ENCODE measurements around the gene PLXND1.

Gene PLXND1

GRCh38 chr3:129622933-129623332, 16.5 kb upstream of the PLXND1 start:
- peaks cover 12% of the 10 kb centered on the region for H3K4me1 Mint-ChIP-seq
- no peak overlapping the region for H3K27ac Mint-ChIP-seq
- no peaks in the 10 kb centered on the region for H3K36me3 Mint-ChIP-seq (ENCODE audit: low read depth)
- no peak overlapping the region for H3K4me3 Mint-ChIP-seq
- H3K27me3 Mint-ChIP-seq = peaks cover 5% of the 10 kb centered on the region
- no peak for DNase-seq
- ATAC-seq = no peak
- no peaks in the 10 kb centered on the region for H3K9me3 Mint-ChIP-seq

- ATAC-seq (no peak), DNase-seq (no peak)
- Mint-ChIP-seq H3K4me1 (peaks cover 7% of the 10 kb centered on the region), H3K27ac (no peak overlapping the region), H3K4me3 (no peak overlapping the region), H3K27me3 (peaks cover 5% of the 10 kb centered on the region), H3K9me3 (no peaks in the 10 kb centered on the region), H3K36me3 (ENCODE audit: low read depth) (no peaks in the 10 kb centered on the region)
Measured at GRCh38 chr3:129622226-129622874, 15.9 kb upstream of the PLXND1 start.

GRCh38 chr3:129621626-129622225, 15.2 kb upstream of the PLXND1 start:
- H3K27me3 Mint-ChIP-seq = peaks cover 5% of the 10 kb centered on the region
- no peaks in the 10 kb centered on the region for H3K9me3 Mint-ChIP-seq
- H3K27ac Mint-ChIP-seq = no peak overlapping the region
- no peak for ATAC-seq
- H3K4me3 Mint-ChIP-seq = no peak overlapping the region
- H3K4me1 Mint-ChIP-seq = peaks cover 7% of the 10 kb centered on the region
- H3K36me3 Mint-ChIP-seq (ENCODE audit: low read depth) = no peaks in the 10 kb centered on the region
- DNase-seq = no peak

- no peaks in the 10 kb centered on the region for H3K9me3 Mint-ChIP-seq
- no peak for ATAC-seq
- H3K4me1 Mint-ChIP-seq = peaks cover 5% of the 10 kb centered on the region
- no peak overlapping the region for H3K4me3 Mint-ChIP-seq
- no peak for DNase-seq
- no peak overlapping the region for H3K27ac Mint-ChIP-seq
- H3K36me3 Mint-ChIP-seq (ENCODE audit: low read depth) = no peaks in the 10 kb centered on the region
- peaks cover 5% of the 10 kb centered on the region for H3K27me3 Mint-ChIP-seq
Measured at GRCh38 chr3:129620828-129621559, 14.5 kb upstream of the PLXND1 start.

- no peak for DNase-seq
- no peaks in the 10 kb centered on the region for H3K9me3 Mint-ChIP-seq
- ATAC-seq = no peak
- H3K27ac Mint-ChIP-seq = no peak overlapping the region
- H3K36me3 Mint-ChIP-seq (ENCODE audit: low read depth) = no peaks in the 10 kb centered on the region
- H3K4me3 Mint-ChIP-seq = no peak overlapping the region
- no peaks in the 10 kb centered on the region for H3K4me1 Mint-ChIP-seq
- peaks cover 5% of the 10 kb centered on the region for H3K27me3 Mint-ChIP-seq
Measured at GRCh38 chr3:129619726-129620162, 13.3 kb upstream of the PLXND1 start.

- Mint-ChIP-seq H3K4me1 (no peaks in the 10 kb centered on the region), H3K27ac (no peak overlapping the region), H3K36me3 (ENCODE audit: low read depth) (no peaks in the 10 kb centered on the region), H3K4me3 (no peak overlapping the region), H3K27me3 (peaks cover 5% of the 10 kb centered on the region), H3K9me3 (no peaks in the 10 kb centered on the region)
- DNase-seq (no peak), ATAC-seq (no peak)
Measured at GRCh38 chr3:129618901-129619671, 12.6 kb upstream of the PLXND1 start.

- Mint-ChIP-seq H3K27me3 (peaks cover 5% of the 10 kb centered on the region), H3K9me3 (no peaks in the 10 kb centered on the region), H3K4me1 (no peaks in the 10 kb centered on the region), H3K36me3 (ENCODE audit: low read depth) (no peaks in the 10 kb centered on the region), H3K4me3 (no peak overlapping the region), H3K27ac (no peak overlapping the region)
- DNase-seq (no peak), ATAC-seq (no peak)
Measured at GRCh38 chr3:129618186-129618820, 11.8 kb upstream of the PLXND1 start.

GRCh38 chr3:129617381-129618185, 11.1 kb upstream of the PLXND1 start:
- peaks cover 5% of the 10 kb centered on the region for H3K27me3 Mint-ChIP-seq
- DNase-seq (no peak), ATAC-seq (no peak)
- no peak overlapping the region for H3K4me3 Mint-ChIP-seq
- no peaks in the 10 kb centered on the region for H3K9me3 Mint-ChIP-seq
- no peaks in the 10 kb centered on the region for H3K36me3 Mint-ChIP-seq (ENCODE audit: low read depth)
- no peak overlapping the region for H3K27ac Mint-ChIP-seq
- H3K4me1 Mint-ChIP-seq = no peaks in the 10 kb centered on the region

- ATAC-seq (no peak), DNase-seq (no peak)
- Mint-ChIP-seq H3K4me1 (no peaks in the 10 kb centered on the region), H3K36me3 (ENCODE audit: low read depth) (no peaks in the 10 kb centered on the region), H3K4me3 (no peak overlapping the region), H3K9me3 (no peaks in the 10 kb centered on the region), H3K27ac (no peak overlapping the region), H3K27me3 (peaks cover 5% of the 10 kb centered on the region)
Measured at GRCh38 chr3:129616713-129617112, 10.2 kb upstream of the PLXND1 start.

- DNase-seq (no peak), ATAC-seq (no peak)
- H3K27ac Mint-ChIP-seq = no peak overlapping the region
- H3K4me1 Mint-ChIP-seq = no peaks in the 10 kb centered on the region
- H3K27me3 Mint-ChIP-seq = peaks cover 5% of the 10 kb centered on the region
- no peaks in the 10 kb centered on the region for H3K9me3 Mint-ChIP-seq
- H3K36me3 Mint-ChIP-seq (ENCODE audit: low read depth) = no peaks in the 10 kb centered on the region
- no peak overlapping the region for H3K4me3 Mint-ChIP-seq
Measured at GRCh38 chr3:129616291-129616690, 9.8 kb upstream of the PLXND1 start.

GRCh38 chr3:129615751-129616281, 9.3 kb upstream of the PLXND1 start:
- Mint-ChIP-seq H3K27ac (no peak overlapping the region), H3K9me3 (no peaks in the 10 kb centered on the region), H3K4me3 (no peak overlapping the region), H3K4me1 (no peaks in the 10 kb centered on the region), H3K27me3 (peaks cover 5% of the 10 kb centered on the region), H3K36me3 (ENCODE audit: low read depth) (no peaks in the 10 kb centered on the region)
- DNase-seq (no peak), ATAC-seq (no peak)

- no peaks in the 10 kb centered on the region for H3K36me3 Mint-ChIP-seq (ENCODE audit: low read depth)
- H3K4me1 Mint-ChIP-seq = no peaks in the 10 kb centered on the region
- no peak for DNase-seq
- H3K9me3 Mint-ChIP-seq = no peaks in the 10 kb centered on the region
- no peak overlapping the region for H3K27ac Mint-ChIP-seq
- H3K27me3 Mint-ChIP-seq = peaks cover 5% of the 10 kb centered on the region
- no peak for ATAC-seq
- H3K4me3 Mint-ChIP-seq = no peak overlapping the region
Measured at GRCh38 chr3:129614927-129615363, 8.5 kb upstream of the PLXND1 start.

- no peak overlapping the region for H3K27ac Mint-ChIP-seq
- ATAC-seq (no peak), DNase-seq (no peak)
- H3K36me3 Mint-ChIP-seq (ENCODE audit: low read depth) = no peaks in the 10 kb centered on the region
- no peaks in the 10 kb centered on the region for H3K9me3 Mint-ChIP-seq
- H3K4me1 Mint-ChIP-seq = no peaks in the 10 kb centered on the region
- peaks cover 7% of the 10 kb centered on the region for H3K27me3 Mint-ChIP-seq
- no peak overlapping the region for H3K4me3 Mint-ChIP-seq
Measured at GRCh38 chr3:129614435-129614834, 8.0 kb upstream of the PLXND1 start.

Data from activated naive CD8-positive, alpha-beta T cell treated with anti-CD3 and anti-CD28 coated beads, Interleukin-2, amount 50 U/mL, for 24 hours (primary cell).